ENCODE data around the gene ATG10. TPM values are rescaled to one million over a fixed set of nuclear protein-coding genes. Genes with fewer than 3 reads are reported as not detected.

ATG10 gene
- total RNA-seq, 1 experiment from 2014 or later: 7.6 TPM

GRCh38 chr5:82077496-82077895 is 105.7 kb downstream of the ATG10 start:
- H3K4ac ChIP-seq (ENCODE audit: low read depth, low read length): no peak overlapping the region
- no peak overlapping the region for H2BK5ac ChIP-seq (ENCODE audit: insufficient read length, low read length)
- no peaks in the 10 kb centered on the region for H3K27me3 ChIP-seq (ENCODE audit: insufficient read depth, low read length)
- H3K9ac ChIP-seq (ENCODE audit: extremely low read depth, insufficient read length, low read length): no peak overlapping the region
- no peak overlapping the region for H4K8ac ChIP-seq (replicated peaks; ENCODE audit: insufficient read length, low read depth, low read length)
- DNase-seq: no peak
- no peak overlapping the region for H4K5ac ChIP-seq (ENCODE audit: insufficient read length, low read depth, low read length)
- no peak overlapping the region for H3K56ac ChIP-seq (ENCODE audit: insufficient read length, low read depth, low read length)
- H3T11ph ChIP-seq (ENCODE audit: low read length): no peak overlapping the region
- no peaks in the 10 kb centered on the region for H3K79me1 ChIP-seq (ENCODE audit: insufficient read depth, low read depth, low read length, poor library complexity, severe bottlenecking)
- peaks cover 26 to 31% of the 10 kb centered on the region in 2 experiments for H3K9me3 Mint-ChIP-seq
- WGBS (ENCODE audit: extremely low coverage, insufficient read length, low lambda C conversion rate): no CpG with 5 or more reads among the region's 5 CpGs
- no peak overlapping the region for H3K27ac ChIP-seq (ENCODE audit: insufficient read length, low read depth, low read length)
- no peak overlapping the region for H3K4me3 Mint-ChIP-seq
- H2AFZ ChIP-seq (ENCODE audit: low read length): no peak overlapping the region
- H2BK12ac ChIP-seq (ENCODE audit: insufficient read length, low read depth, low read length): no peak overlapping the region
- H3K18ac ChIP-seq (ENCODE audit: insufficient read length, low read depth, low read length): no peak overlapping the region
- H3K36me3 Mint-ChIP-seq (ENCODE audit: insufficient read depth in 1 of 3, low read depth in 3 of 3): peaks cover 33 to 41% (median 34%) of the 10 kb centered on the region in 3 experiments
- no peak overlapping the region for H2BK20ac ChIP-seq (ENCODE audit: low read depth, low read length, poor library complexity, severe bottlenecking)
- H2BK15ac ChIP-seq (ENCODE audit: low read depth, low read length): no peak overlapping the region
- peaks cover 7% of the 10 kb centered on the region in 2 experiments for H3K4me1 Mint-ChIP-seq
- no peak overlapping the region for H3K27ac Mint-ChIP-seq
- H3K14ac ChIP-seq (ENCODE audit: insufficient read depth, low read length): no peak overlapping the region
- no peaks in the 10 kb centered on the region for H3K79me2 ChIP-seq (ENCODE audit: insufficient read depth, low read length)
- H3K9me3 ChIP-seq (ENCODE audit: control insufficient read depth, low read depth, low read length): no peaks in the 10 kb centered on the region
- H3K27me3 Mint-ChIP-seq (ENCODE audit: low read depth): no peaks in the 10 kb centered on the region
- no peaks in the 10 kb centered on the region for H3K4me1 ChIP-seq (ENCODE audit: insufficient read depth, low read length)
- no peaks in the 10 kb centered on the region for H4K20me1 ChIP-seq (ENCODE audit: control insufficient read depth, insufficient read depth, insufficient read length)
- no peak overlapping the region for H2BK120ac ChIP-seq (ENCODE audit: low read depth, low read length, poor library complexity, severe bottlenecking)
- H3K23ac ChIP-seq (ENCODE audit: insufficient read length, low read depth, low read length): no peak overlapping the region
- TF ChIP-seq, protein P1, sequence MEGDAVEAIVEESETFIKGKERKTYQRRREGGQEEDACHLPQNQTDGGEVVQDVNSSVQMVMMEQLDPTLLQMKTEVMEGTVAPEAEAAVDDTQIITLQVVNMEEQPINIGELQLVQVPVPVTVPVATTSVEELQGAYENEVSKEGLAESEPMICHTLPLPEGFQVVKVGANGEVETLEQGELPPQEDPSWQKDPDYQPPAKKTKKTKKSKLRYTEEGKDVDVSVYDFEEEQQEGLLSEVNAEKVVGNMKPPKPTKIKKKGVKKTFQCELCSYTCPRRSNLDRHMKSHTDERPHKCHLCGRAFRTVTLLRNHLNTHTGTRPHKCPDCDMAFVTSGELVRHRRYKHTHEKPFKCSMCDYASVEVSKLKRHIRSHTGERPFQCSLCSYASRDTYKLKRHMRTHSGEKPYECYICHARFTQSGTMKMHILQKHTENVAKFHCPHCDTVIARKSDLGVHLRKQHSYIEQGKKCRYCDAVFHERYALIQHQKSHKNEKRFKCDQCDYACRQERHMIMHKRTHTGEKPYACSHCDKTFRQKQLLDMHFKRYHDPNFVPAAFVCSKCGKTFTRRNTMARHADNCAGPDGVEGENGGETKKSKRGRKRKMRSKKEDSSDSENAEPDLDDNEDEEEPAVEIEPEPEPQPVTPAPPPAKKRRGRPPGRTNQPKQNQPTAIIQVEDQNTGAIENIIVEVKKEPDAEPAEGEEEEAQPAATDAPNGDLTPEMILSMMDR (conservative IDR thresholded peaks at IDR 0.05): no peak
- no peak overlapping the region for H3K4me2 ChIP-seq (ENCODE audit: insufficient read depth, insufficient read length, low read length)
- no peak overlapping the region for H2AK5ac ChIP-seq (ENCODE audit: insufficient read length, low read length)
- no peak overlapping the region for H4K91ac ChIP-seq (ENCODE audit: insufficient read length, low read depth, low read length)
- no peaks in the 10 kb centered on the region for H3K23me2 ChIP-seq (ENCODE audit: insufficient read length, low read depth, low read length, poor library complexity, severe bottlenecking)

All from H9 (cell line).